T-helper 2 cell treated with Interferon-gamma antibody and Interleukin-4, amounts not matched to agents 100 ng/mL and 5 ng/mL, for 36 hours (primary cell): ENCODE data around the gene ZNF768. TPM values are rescaled to one million over a fixed set of nuclear protein-coding genes. Genes with fewer than 3 reads are reported as not detected.
"Not testable (repeated sequence)": the region's sequence is repeated elsewhere in the genome, so short reads cannot be mapped to it uniquely, and the experiment has no call there.

Source experiments
- intact Hi-C: fragments of 100-400 bp; cut with micrococcal nuclease; formaldehyde crosslinking; loops from one replicate; pipeline ENCODE4 v1.15.1; 2023
- total RNA-seq: library from RNA; stranded (reverse); gene quantifications from 2 replicates; pipeline ENCODE4 v1.2.3, GENCODE V29; 2022

The ZNF768 gene
- total RNA-seq, 1 donor from 2014 or later, result 5.4 TPM

- intact Hi-C loops, result not testable (repeated sequence)
These were observed 48.6 kb downstream of the ZNF768 start for GRCh38 chr16:30477773-30478172.

GRCh38 chr16:30476991-30477390, 49.4 kb downstream of the ZNF768 start:
- intact Hi-C loops, result no loop called here

- intact Hi-C loops, result loop anchor here (5.0 kb wide), 2 partner anchors 42 to 102 kb away; partner anchors contain the start of genes DCTPP1, MYL11 and TBC1D10B
These were observed 51.7 kb downstream of the ZNF768 start for GRCh38 chr16:30474684-30475083.

- intact Hi-C loops, result loop anchor here (5.0 kb wide), 2 partner anchors 42 to 102 kb away; partner anchors contain the start of genes DCTPP1, MYL11 and TBC1D10B
These were observed 52.3 kb downstream of the ZNF768 start for GRCh38 chr16:30474074-30474452.

Other genes starting within 250 kb of the ZNF768 start
- 70.8 and 75.8 TPM in 2 replicates for gene CD2BP2, start 171.3 kb downstream of the ZNF768 start, total RNA-seq
- gene TBC1D10B, start 156.1 kb downstream of the ZNF768 start, total RNA-seq, result 74.2 and 74.5 TPM in 2 replicates
- gene MYL11, start 151.8 kb downstream of the ZNF768 start, total RNA-seq, result not detected in 2 replicates
- 320 and 326 TPM in 2 replicates for gene SEPTIN1, start 144.0 kb downstream of the ZNF768 start, total RNA-seq
- 11.8 and 12.4 TPM in 2 replicates for gene ZNF48, start 131.1 kb downstream of the ZNF768 start, total RNA-seq
- 4.6 TPM in 2 replicates for gene ZNF771, start 119.0 kb downstream of the ZNF768 start, total RNA-seq
- gene DCTPP1, start 96.5 kb downstream of the ZNF768 start, total RNA-seq, result 87.8 and 93.3 TPM in 2 replicates
- 73.9 and 78.5 TPM in 2 replicates for gene SEPHS2, start 80.7 kb downstream of the ZNF768 start, total RNA-seq
- gene ITGAL, start 53.8 kb downstream of the ZNF768 start, total RNA-seq, result 527 and 528 TPM in 2 replicates
- 12.1 and 12.7 TPM in 2 replicates for gene ZNF747, start 8.3 kb upstream of the ZNF768 start, total RNA-seq
- gene ZNF764, start 31.8 kb upstream of the ZNF768 start, total RNA-seq, result 15.3 and 16.4 TPM in 2 replicates
- 13.9 and 16.4 TPM in 2 replicates for gene ZNF688, start 45.1 kb upstream of the ZNF768 start, total RNA-seq
- gene ZNF785, start 59.1 kb upstream of the ZNF768 start, total RNA-seq, result 15.2 and 18.5 TPM in 2 replicates
- gene ZNF689, start 83.8 kb upstream of the ZNF768 start, total RNA-seq, result 11.6 and 13.5 TPM in 2 replicates
- gene PRR14, start 124.4 kb upstream of the ZNF768 start, total RNA-seq, result 71.0 and 71.4 TPM in 2 replicates
- 77.3 and 81.1 TPM in 2 replicates for gene FBRS, start 131.9 kb upstream of the ZNF768 start, total RNA-seq
- 81.8 and 88.3 TPM in 2 replicates for gene SRCAP, start 172.6 kb upstream of the ZNF768 start, total RNA-seq
- gene PHKG2, start 221.9 kb upstream of the ZNF768 start, total RNA-seq, result 44.5 and 47.6 TPM in 2 replicates
- gene CFAP119, start 235.5 kb upstream of the ZNF768 start, total RNA-seq, result 2.3 and 4.4 TPM in 2 replicates
- 78.2 and 85.5 TPM in 2 replicates for gene RNF40, start 235.8 kb upstream of the ZNF768 start, total RNA-seq